Mesenchymal stem cell (in vitro differentiated cells and primary cell): ENCODE data around the gene RNASE12.

ENCODE experiments used
- DNase-seq: peaks from one replicate; pipeline ENCODE4 v3.0.0-alpha.2; 2013
- H2AFZ ChIP-seq: one replicate; pipeline ENCODE4 v1.6.1; 2013; ENCODE audit warnings: low read depth, mild to moderate bottlenecking, control low read depth, inconsistent platforms, low read length, moderate library complexity
- H2AK5ac ChIP-seq: 2 replicates; pipeline ENCODE4 v1.6.1; 2013; ENCODE audit warnings: low read length, moderate library complexity, mild to moderate bottlenecking, inconsistent platforms; ENCODE audit not compliant: severe bottlenecking
- H2BK120ac ChIP-seq: one replicate; pipeline ENCODE4 v1.6.1; 2013; ENCODE audit warnings: low read depth, mild to moderate bottlenecking, inconsistent platforms, low read length, moderate library complexity
- H2BK12ac ChIP-seq, 2 experiments: one replicate each; pipeline ENCODE4 v1.6.1; 2013; ENCODE audit warnings: inconsistent platforms in 2 of 2, low read length in 2 of 2, mild to moderate bottlenecking in 2 of 2, moderate library complexity in 2 of 2, control low read depth in 1 of 2
- H2BK15ac ChIP-seq: one replicate; pipeline ENCODE4 v1.6.1; 2013; ENCODE audit warnings: mild to moderate bottlenecking, low read depth, inconsistent platforms; ENCODE audit not compliant: poor library complexity, severe bottlenecking
- H2BK5ac ChIP-seq: 2 replicates; pipeline ENCODE4 v1.6.1; 2013; ENCODE audit warnings: low read depth, mild to moderate bottlenecking, low read length, control low read depth, inconsistent platforms; ENCODE audit not compliant: poor library complexity, severe bottlenecking
- H3K14ac ChIP-seq, 2 experiments: one replicate each; pipeline ENCODE4 v1.6.1; 2013; ENCODE audit warnings: inconsistent platforms in 2 of 2, low read length in 2 of 2, control low read depth in 1 of 2, mild to moderate bottlenecking in 1 of 2, moderate library complexity in 1 of 2
- H3K18ac ChIP-seq, 2 experiments: one replicate each; pipeline ENCODE4 v1.6.1; 2013; ENCODE audit warnings: inconsistent platforms in 2 of 2, low read length in 2 of 2, control low read depth in 1 of 2, low read depth in 1 of 2, mild to moderate bottlenecking in 1 of 2
- H3K23ac ChIP-seq, 2 experiments: one replicate each; pipeline ENCODE4 v1.6.1; 2013; ENCODE audit warnings: inconsistent platforms in 2 of 2, low read length in 2 of 2, mild to moderate bottlenecking in 2 of 2, moderate library complexity in 2 of 2, control low read depth in 1 of 2
- H3K27ac ChIP-seq: 2 replicates; pipeline ENCODE4 v1.5.1; 2013; ENCODE audit warnings: mild to moderate bottlenecking, moderate library complexity, low read length, control low read depth, inconsistent platforms; ENCODE audit not compliant: poor library complexity, severe bottlenecking
- H3K27me3 ChIP-seq, 2 experiments: 2 replicates each; pipeline versions ENCODE4 v1.6.1 to v1.7.0; 2013; ENCODE audit warnings: low read length in 2 of 2, mild to moderate bottlenecking in 2 of 2, moderate library complexity in 2 of 2, control low read depth in 1 of 2, inconsistent platforms in 1 of 2; ENCODE audit not compliant: control insufficient read depth in 1 of 2, insufficient read depth in 1 of 2
- H3K36me3 ChIP-seq, 2 experiments: 2 replicates each; pipeline versions ENCODE4 v1.6.1 to v1.7.0; 2013; ENCODE audit warnings: low read length in 2 of 2, control low read depth in 1 of 2, inconsistent platforms in 1 of 2, low read depth in 1 of 2, mild to moderate bottlenecking in 1 of 2; ENCODE audit not compliant: insufficient read depth in 2 of 2, control insufficient read depth in 1 of 2
- H3K4ac ChIP-seq, 2 experiments: one replicate each; pipeline ENCODE4 v1.6.1; 2013; ENCODE audit warnings: inconsistent platforms in 2 of 2, low read length in 2 of 2, mild to moderate bottlenecking in 2 of 2, moderate library complexity in 2 of 2, control low read depth in 1 of 2, low read depth in 1 of 2
- H3K4me1 ChIP-seq: 2 replicates; pipeline ENCODE4 v1.6.1; 2013; ENCODE audit warnings: low read depth, low read length, control low read depth; ENCODE audit not compliant: control insufficient read depth, insufficient read depth
- H3K4me2 ChIP-seq: 2 replicates; pipeline ENCODE4 v1.6.1; 2013; ENCODE audit warnings: low read length, mild to moderate bottlenecking, inconsistent platforms; ENCODE audit not compliant: poor library complexity, severe bottlenecking
- H3K4me3 ChIP-seq, 2 experiments: 2 replicates each; pipeline versions ENCODE4 v1.5.1 to v1.7.0; 2013; ENCODE audit warnings: low read length in 2 of 2, mild to moderate bottlenecking in 2 of 2, control low read depth in 1 of 2, low read depth in 1 of 2; ENCODE audit not compliant: insufficient read depth in 1 of 2
- H3K79me1 ChIP-seq: replicated peaks from 2 replicates; pipeline ENCODE4 v1.6.1; 2013; ENCODE audit warnings: mild to moderate bottlenecking, control low read depth, low read length, inconsistent platforms; ENCODE audit not compliant: poor library complexity, severe bottlenecking
- H3K9ac ChIP-seq: 2 replicates; pipeline ENCODE4 v1.7.0; 2013; ENCODE audit warnings: mild to moderate bottlenecking, low read length, moderate library complexity
- H3K9me3 ChIP-seq: 2 replicates; pipeline ENCODE4 v1.7.0; 2013; ENCODE audit warnings: mild to moderate bottlenecking, low read length; ENCODE audit not compliant: control insufficient read depth
- H4K8ac ChIP-seq: one replicate; pipeline ENCODE4 v1.6.1; 2013; ENCODE audit warnings: inconsistent platforms, mild to moderate bottlenecking, low read length, moderate library complexity
- H4K91ac ChIP-seq: one replicate; pipeline ENCODE4 v1.6.1; 2013; ENCODE audit warnings: mild to moderate bottlenecking, low read length, inconsistent platforms
- WGBS: methylation state at CpG from one replicate; pipeline ENCODE4 v1.1.7; 2013; ENCODE audit warnings: mixed read lengths; 5-methylcytosine and 5-hydroxymethylcytosine counted together

RNASE12 gene

DNA sequence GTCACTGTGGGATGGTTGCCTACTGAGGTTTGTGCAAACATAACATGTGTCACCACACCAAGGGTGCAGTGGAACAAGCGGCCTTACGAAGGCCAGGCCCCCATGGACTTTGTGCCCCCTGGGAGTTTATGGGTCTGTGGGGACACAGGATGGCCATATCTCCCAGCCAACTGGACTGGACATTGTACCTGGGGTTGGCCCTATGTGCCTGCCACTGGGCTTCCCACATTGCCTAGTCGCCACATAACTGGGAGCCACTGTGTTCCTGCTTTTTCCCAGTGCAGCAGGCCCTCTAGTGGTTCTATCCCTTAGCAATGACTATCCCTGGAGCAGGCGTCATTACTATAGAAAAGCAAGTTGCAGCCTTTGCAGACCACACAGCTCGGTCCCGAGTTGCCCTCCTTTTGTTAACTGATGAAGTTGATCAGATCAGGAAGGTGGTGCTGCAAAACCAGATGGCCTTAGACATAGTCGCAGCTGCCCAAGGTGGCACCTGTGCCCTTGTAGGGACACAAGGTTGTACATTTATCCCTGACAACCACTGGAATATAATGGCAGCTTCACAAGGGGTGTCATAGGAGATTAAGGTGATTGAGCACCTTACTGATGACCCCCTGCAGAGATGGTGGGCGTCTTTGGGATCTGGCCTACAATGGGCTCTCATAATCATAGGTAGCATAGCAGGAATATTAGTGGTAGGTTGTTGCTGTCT is 15.2 kb upstream of the RNASE12 start:
- H3K23ac ChIP-seq: no peak overlapping the region
- 38% methylated on average over 8 of the region's 8 CpGs for WGBS
- no peak overlapping the region for H2BK120ac ChIP-seq
- no peak overlapping the region for H4K8ac ChIP-seq
- no peaks in the 10 kb centered on the region for H3K9me3 ChIP-seq
- H4K91ac ChIP-seq: no peak overlapping the region
- H3K14ac ChIP-seq: no peak overlapping the region
- no peak overlapping the region for H2AK5ac ChIP-seq
- no peak overlapping the region for H2BK15ac ChIP-seq
- no peak overlapping the region for H2BK12ac ChIP-seq
- no peak overlapping the region for H3K4ac ChIP-seq
- H3K18ac ChIP-seq: no peak overlapping the region
- no peak overlapping the region for H3K4me3 ChIP-seq
- no peak overlapping the region for H2BK5ac ChIP-seq
- no peak overlapping the region for H3K9ac ChIP-seq
- no peaks in the 10 kb centered on the region for H3K4me1 ChIP-seq
- no peak overlapping the region for H2AFZ ChIP-seq
- no peaks in the 10 kb centered on the region for H3K36me3 ChIP-seq
- no peak overlapping the region for H3K4me2 ChIP-seq
- H3K27me3 ChIP-seq: peaks cover 4 to 7% of the 10 kb centered on the region in 2 experiments
- no peaks in the 10 kb centered on the region for H3K79me1 ChIP-seq
- no peak for DNase-seq
- no peak overlapping the region for H3K27ac ChIP-seq

GRCh38 chr14:20603813-20604690 is 12.9 kb upstream of the RNASE12 start:
- Histone ChIP-seq H3K14ac (no peak overlapping the region), H3K27me3 (peaks cover 4 to 16% of the 10 kb centered on the region in 2 experiments), H3K79me1 (no peaks in the 10 kb centered on the region), H3K23ac (no peak overlapping the region), H2BK12ac (no peak overlapping the region), H2AK5ac (no peak overlapping the region), H2BK5ac (no peak overlapping the region), H2AFZ (no peak overlapping the region), H4K8ac (no peak overlapping the region), H3K4me2 (no peak overlapping the region), H3K4me1 (no peaks in the 10 kb centered on the region), H3K36me3 (no peaks in the 10 kb centered on the region), H3K4me3 (no peak overlapping the region), H3K18ac (no peak overlapping the region), H4K91ac (no peak overlapping the region), H3K27ac (no peak overlapping the region), H2BK120ac (no peak overlapping the region), H3K9ac (no peak overlapping the region), H2BK15ac (no peak overlapping the region), H3K4ac (no peak overlapping the region), H3K9me3 (no peaks in the 10 kb centered on the region)
- no peak for DNase-seq
- WGBS: 76% methylated on average over 13 of the region's 13 CpGs

DNA sequence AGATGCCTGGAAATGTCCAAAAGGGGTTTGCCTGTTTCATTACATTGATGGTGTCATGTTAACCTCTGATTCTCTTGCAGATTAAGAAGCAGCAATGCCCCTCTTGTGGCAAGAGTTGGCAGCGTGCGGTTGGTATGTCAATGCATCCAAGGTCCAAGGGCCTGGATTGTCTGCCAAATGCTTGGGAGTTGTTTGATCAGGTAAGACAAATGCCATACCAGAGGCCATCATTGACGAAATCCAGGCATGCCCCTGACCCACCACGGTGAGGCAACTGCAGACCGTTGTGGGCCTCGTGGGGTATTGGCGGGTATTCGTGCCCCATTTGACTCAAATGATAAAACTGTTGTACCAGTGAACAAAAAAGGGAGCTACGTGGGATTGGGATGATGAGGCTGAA is 11.4 kb upstream of the RNASE12 start:
- H3K18ac ChIP-seq: no peak overlapping the region
- H4K8ac ChIP-seq: no peak overlapping the region
- H2BK12ac ChIP-seq: no peak overlapping the region
- no peaks in the 10 kb centered on the region for H3K4me1 ChIP-seq
- H3K4ac ChIP-seq: no peak overlapping the region
- no peak overlapping the region for H3K9ac ChIP-seq
- no peak overlapping the region for H2BK120ac ChIP-seq
- no peak overlapping the region for H2BK15ac ChIP-seq
- H2AFZ ChIP-seq: no peak overlapping the region
- H3K23ac ChIP-seq: no peak overlapping the region
- H3K27ac ChIP-seq: no peak overlapping the region
- H3K4me3 ChIP-seq: no peak overlapping the region
- no peak overlapping the region for H3K4me2 ChIP-seq
- H3K79me1 ChIP-seq: no peaks in the 10 kb centered on the region
- no peaks in the 10 kb centered on the region for H3K9me3 ChIP-seq
- 81% methylated on average over 9 of the region's 9 CpGs for WGBS
- no peak overlapping the region for H2AK5ac ChIP-seq
- no peaks in the 10 kb centered on the region for H3K36me3 ChIP-seq
- no peak overlapping the region for H2BK5ac ChIP-seq
- no peak overlapping the region for H4K91ac ChIP-seq
- no peak overlapping the region for H3K14ac ChIP-seq
- peaks cover 5 to 18% of the 10 kb centered on the region in 2 experiments for H3K27me3 ChIP-seq
- no peak for DNase-seq

- Histone ChIP-seq H4K8ac (no peak overlapping the region), H2AFZ (no peak overlapping the region), H3K27me3 (peaks cover 5 to 18% of the 10 kb centered on the region in 2 experiments), H2BK5ac (no peak overlapping the region), H3K9me3 (no peaks in the 10 kb centered on the region), H3K9ac (no peak overlapping the region), H2BK12ac (no peak overlapping the region), H2BK120ac (no peak overlapping the region), H3K79me1 (no peaks in the 10 kb centered on the region), H3K4ac (no peak overlapping the region), H3K36me3 (no peaks in the 10 kb centered on the region), H2BK15ac (no peak overlapping the region), H3K14ac (no peak overlapping the region), H3K4me3 (no peak overlapping the region), H3K18ac (no peak overlapping the region), H2AK5ac (no peak overlapping the region), H3K4me1 (no peaks in the 10 kb centered on the region), H3K4me2 (no peak overlapping the region), H3K23ac (no peak overlapping the region), H4K91ac (no peak overlapping the region), H3K27ac (no peak overlapping the region)
- DNase-seq: no peak
- 86% methylated on average over 12 of the region's 12 CpGs for WGBS
Measured at GRCh38 chr14:20601522-20601921, 10.3 kb upstream of the RNASE12 start.
